Measurements from ENCODE around the gene SOCS1. TPM values are rescaled to one million over a fixed set of nuclear protein-coding genes. Genes with fewer than 3 reads are reported as not detected.

The SOCS1 gene
- total and polyA plus RNA-seq, 2 of the 4 experiments (the other 2 are of a cell fraction): 2.0 to 22.0 TPM

DNA sequence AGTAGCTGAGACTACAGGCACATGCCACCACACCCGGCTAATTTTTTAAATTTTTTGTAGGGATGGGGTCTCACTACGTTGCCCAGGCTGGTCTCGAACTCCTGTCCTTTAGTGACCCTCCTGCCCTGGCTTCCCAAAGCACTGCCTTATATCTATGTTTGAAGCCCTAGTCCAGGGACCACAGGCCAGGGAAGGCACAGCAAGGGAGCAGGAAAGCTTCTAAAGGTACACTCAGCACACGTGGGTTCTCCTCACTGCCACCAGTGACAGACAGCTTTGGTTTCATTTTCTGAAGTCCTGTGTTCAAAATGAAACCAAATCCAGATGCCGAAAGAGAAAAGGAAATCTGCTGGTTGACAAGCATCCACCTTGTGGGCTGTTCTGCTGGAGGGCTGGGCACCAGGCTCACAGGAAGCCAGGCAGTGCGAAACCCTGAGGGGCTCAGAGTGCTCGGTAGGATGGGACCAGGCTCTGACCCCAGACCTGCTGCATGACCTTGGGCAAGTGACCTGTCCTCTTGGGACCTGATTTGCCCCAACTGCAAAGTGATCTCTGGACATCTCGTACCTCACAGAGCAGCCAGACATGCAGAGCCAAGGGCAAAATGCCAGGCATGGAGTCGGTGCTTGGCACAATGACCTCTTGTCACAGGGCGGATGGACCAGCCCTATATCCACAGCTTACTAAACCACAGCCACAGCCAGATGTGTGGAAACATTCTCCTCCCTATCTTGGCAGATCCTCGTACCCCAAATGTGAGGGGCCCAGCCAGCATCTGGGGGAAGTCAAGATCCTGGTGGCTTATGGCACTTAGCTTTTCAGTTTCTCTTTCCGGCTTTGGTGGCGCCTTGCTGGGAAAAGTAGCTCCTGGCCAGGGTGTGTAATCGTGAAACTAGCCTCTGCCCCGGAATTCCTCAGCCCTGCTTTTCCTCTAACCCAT lies 2.8 kb upstream of the SOCS1 start:
- Histone ChIP-seq H3K23ac (ENCODE audit: low read depth, low read length) (no peak overlapping the region), H3K56ac (ENCODE audit: extremely low read depth, insufficient read depth, low read length) (no peak overlapping the region), H2AK9ac (replicated peaks; ENCODE audit: low read depth, low read length, poor library complexity) (peak overlapping the region; percentile 69), H4K20me1 (ENCODE audit: insufficient read depth, low read length) (peaks cover 16% of the 10 kb centered on the region), H2AFZ (replicated peaks; ENCODE audit: low read length, poor library complexity) (peak overlapping the region; percentile 59), H3K9me3 (ENCODE audit: control insufficient read depth, insufficient read depth, low read length) (no peaks in the 10 kb centered on the region), H3K79me1 (ENCODE audit: low read depth in 1 of 2, low read length in 2 of 2) (peaks cover 4 to 18% of the 10 kb centered on the region in 2 experiments; a peak in 2 of 4 replicates), H3K18ac (ENCODE audit: low read depth, low read length) (no peak overlapping the region), H2AK5ac (ENCODE audit: low read depth, low read length) (peak overlapping the region; percentile 70; the same call in 1 of the 2 replicates), H3K36me3 (ENCODE audit: control insufficient read depth, insufficient read depth, low read length) (peaks cover 13% of the 10 kb centered on the region; the same call in 1 of the 2 replicates), H3K4ac (ENCODE audit: low read depth, low read length) (peak overlapping the region; percentile 43), H3K27me3 (ENCODE audit: control insufficient read depth, insufficient read depth, low read length) (peaks cover 3% of the 10 kb centered on the region; the same call in 1 of the 2 replicates), H3K4me2 (ENCODE audit: low read depth, low read length) (no peak overlapping the region), H2BK15ac (ENCODE audit: low read depth, low read length) (peak overlapping the region; percentile 52; the same call in 2 of the 3 replicates), H3K4me1 (ENCODE audit: control insufficient read depth, insufficient read depth, low read length) (peaks cover 10% of the 10 kb centered on the region), H2BK5ac (ENCODE audit: low read depth, low read length, poor library complexity, severe bottlenecking) (no peak overlapping the region), H3K4me3 (ENCODE audit: insufficient read depth, low read depth, low read length) (no peak overlapping the region), H2BK120ac (ENCODE audit: low read depth, low read length) (peak overlapping the region; percentile 49; the same call in 1 of the 2 replicates), H4K8ac (ENCODE audit: low read depth in 2 of 2, low read length in 2 of 2) (peak overlapping the region in 1 of 2 experiments; percentile 33; a peak in 1 of 4 replicates), H3K9ac (ENCODE audit: low read depth, low read length) (no peak overlapping the region), H3K9me1 (ENCODE audit: insufficient read depth, low read length) (no peaks in the 10 kb centered on the region), H2BK20ac (ENCODE audit: low read depth, low read length) (peak overlapping the region; percentile 57), H3K14ac (replicated peaks; ENCODE audit: low read depth, low read length) (no peak overlapping the region; the same call in 1 of the 2 replicates), H4K91ac (ENCODE audit: insufficient read depth, low read depth, low read length) (peak overlapping the region; percentile 33), H4K5ac (ENCODE audit: low read depth, low read length) (no peak overlapping the region; the same call in 1 of the 2 replicates), H3K27ac (ENCODE audit: insufficient read depth, low read length) (no peak overlapping the region)
- no peak for TF ChIP-seq CHD1 (IDR thresholded peaks at IDR 0.05; ENCODE audit: low read depth, low read length)
- TF ChIP-seq, protein P1, sequence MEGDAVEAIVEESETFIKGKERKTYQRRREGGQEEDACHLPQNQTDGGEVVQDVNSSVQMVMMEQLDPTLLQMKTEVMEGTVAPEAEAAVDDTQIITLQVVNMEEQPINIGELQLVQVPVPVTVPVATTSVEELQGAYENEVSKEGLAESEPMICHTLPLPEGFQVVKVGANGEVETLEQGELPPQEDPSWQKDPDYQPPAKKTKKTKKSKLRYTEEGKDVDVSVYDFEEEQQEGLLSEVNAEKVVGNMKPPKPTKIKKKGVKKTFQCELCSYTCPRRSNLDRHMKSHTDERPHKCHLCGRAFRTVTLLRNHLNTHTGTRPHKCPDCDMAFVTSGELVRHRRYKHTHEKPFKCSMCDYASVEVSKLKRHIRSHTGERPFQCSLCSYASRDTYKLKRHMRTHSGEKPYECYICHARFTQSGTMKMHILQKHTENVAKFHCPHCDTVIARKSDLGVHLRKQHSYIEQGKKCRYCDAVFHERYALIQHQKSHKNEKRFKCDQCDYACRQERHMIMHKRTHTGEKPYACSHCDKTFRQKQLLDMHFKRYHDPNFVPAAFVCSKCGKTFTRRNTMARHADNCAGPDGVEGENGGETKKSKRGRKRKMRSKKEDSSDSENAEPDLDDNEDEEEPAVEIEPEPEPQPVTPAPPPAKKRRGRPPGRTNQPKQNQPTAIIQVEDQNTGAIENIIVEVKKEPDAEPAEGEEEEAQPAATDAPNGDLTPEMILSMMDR (conservative IDR thresholded peaks at IDR 0.05; ENCODE audit: low read depth, low read length): no peak
- no peak for TF ChIP-seq MAFK (IDR thresholded peaks at IDR 0.05; ENCODE audit: low read depth, low read length)
- TF ChIP-seq RFX5 (IDR thresholded peaks at IDR 0.05; ENCODE audit: low read depth, low read length): no peak
- TF ChIP-seq USF2 (IDR thresholded peaks at IDR 0.05; ENCODE audit: low read depth, low read length): no peak
- TF ChIP-seq MXI1 (IDR thresholded peaks at IDR 0.05; ENCODE audit: borderline replicate concordance, low read depth, low read length): no peak
- TF ChIP-seq SMC3 (IDR thresholded peaks at IDR 0.05; ENCODE audit: low read depth, low read length): no peak
- no peak for TF ChIP-seq FOS (IDR thresholded peaks at IDR 0.05; ENCODE audit: low read depth, low read length)
- TF ChIP-seq BHLHE40 (IDR thresholded peaks at IDR 0.05; ENCODE audit: low read depth, low read length): no peak
- in situ Hi-C loops (cut with MboI; ENCODE audit: low sequenced_read_pairs): loop anchor here (5.0 kb wide), 1 partner anchor 103 kb away; no protein-coding TSS in a partner anchor
- ChIA-PET POLR2A (ENCODE audit: unreplicated experiment) (no interaction called here), CTCF (interaction anchor here (0.6 to 1.2 kb wide), 3 partner anchors 288 to 305 kb away, joined by 3 to 4 read pairs (median 3); no protein-coding TSS in a partner anchor)
- ATAC-seq (ENCODE audit: low read depth): no peak
- intact Hi-C loops (cut with micrococcal nuclease): loop anchor here (10.0 kb wide), 1 partner anchor 124 kb away; no protein-coding TSS in a partner anchor
- dilution Hi-C loops (cut with HindIII; ENCODE audit: low sequenced_read_pairs, unreplicated experiment): no loop called here
- DNase-seq: no peak
- 76% methylated on average over 12 of the region's 15 CpGs; no CpG with 5 or more reads in 1 of the 2 experiments for WGBS, 2 experiments (ENCODE audit: extremely low coverage in 2 of 2, insufficient read length in 1 of 2)
- BruUV-seq (replicated peaks): no TSS peak

All from IMR-90 (cell line).